Cortex of kidney (tissue), 1 donor: Measurements from ENCODE around the gene GGCX.

Experiments
- DNase-seq: peaks from one replicate; lab custom pipeline; 2025; lab: John Stamatoyannopoulos, UW

GGCX gene

GRCh38 chr2:85541753-85542457, 19.4 kb downstream of the GGCX start:
- DNase-seq = no peak

- DNase-seq = no peak
Observed at GRCh38 chr2:85541262-85541661, 20.0 kb downstream of the GGCX start.

- DNase-seq = no peak
Observed at GRCh38 chr2:85540133-85540648, 21.1 kb downstream of the GGCX start.

GRCh38 chr2:85539361-85540132, 21.7 kb downstream of the GGCX start:
- DNase-seq = no peak

- DNase-seq = peak; percentile 91
Observed at GRCh38 chr2:85538507-85539360, 22.6 kb downstream of the GGCX start, which contains the start of gene MAT2A. TSS of gene MAT2A (plus strand) at chr2:85539168. CDS start at chr2:85539288, 120 bp downstream.

- no peak for DNase-seq
Observed at GRCh38 chr2:85537600-85538506, 23.4 kb downstream of the GGCX start.

GRCh38 chr2:85536479-85536878, 24.8 kb downstream of the GGCX start:
- no peak for DNase-seq

GRCh38 chr2:85534881-85535280, 26.4 kb downstream of the GGCX start:
- no peak for DNase-seq

GRCh38 chr2:85534099-85534498, 27.2 kb downstream of the GGCX start:
- DNase-seq = no peak

- DNase-seq = no peak
Observed at GRCh38 chr2:85531589-85531988, 29.7 kb downstream of the GGCX start.

- DNase-seq = no peak
Observed at GRCh38 chr2:85529809-85530208, 31.5 kb downstream of the GGCX start.

GRCh38 chr2:85528355-85528754, 32.9 kb downstream of the GGCX start:
- DNase-seq = no peak

- DNase-seq = no peak
Observed at GRCh38 chr2:85527787-85528186, 33.5 kb downstream of the GGCX start.

- DNase-seq = no peak
Observed at GRCh38 chr2:85525567-85525966, 35.7 kb downstream of the GGCX start.

- no peak for DNase-seq
Observed at GRCh38 chr2:85525029-85525428, 36.3 kb downstream of the GGCX start.

GRCh38 chr2:85524336-85524908, 36.9 kb downstream of the GGCX start:
- DNase-seq = no peak

- no peak for DNase-seq
Observed at GRCh38 chr2:85523903-85524335, 37.4 kb downstream of the GGCX start.

GRCh38 chr2:85523062-85523902, 38.0 kb downstream of the GGCX start:
- no peak for DNase-seq

- no peak for DNase-seq
Observed at GRCh38 chr2:85522090-85522647, 39.1 kb downstream of the GGCX start.
